ENCODE data around the gene NT5C1B.

Gene NT5C1B

GRCh38 chr2:18550433-18550832, 38.9 kb downstream of the NT5C1B start:
- peak; percentile 43 for DNase-seq

GRCh38 chr2:18549083-18549482, 40.3 kb downstream of the NT5C1B start:
- no peak for DNase-seq

GRCh38 chr2:18548621-18549020, 40.7 kb downstream of the NT5C1B start:
- peak; percentile 52 for DNase-seq

GRCh38 chr2:18546567-18546966, 42.8 kb downstream of the NT5C1B start:
- no peak for DNase-seq

- DNase-seq = no peak
Measured at GRCh38 chr2:18545384-18545783, 44.0 kb downstream of the NT5C1B start.

GRCh38 chr2:18544171-18544570, 45.2 kb downstream of the NT5C1B start:
- no peak for DNase-seq

GRCh38 chr2:18540872-18541271, 48.5 kb downstream of the NT5C1B start:
- DNase-seq = no peak

- no peak for DNase-seq
Measured at GRCh38 chr2:18536697-18537096, 52.7 kb downstream of the NT5C1B start.

- no peak for DNase-seq
Measured at GRCh38 chr2:18536100-18536499, 53.3 kb downstream of the NT5C1B start.

- DNase-seq = no peak
Measured at GRCh38 chr2:18531194-18531593, 58.2 kb downstream of the NT5C1B start.

GRCh38 chr2:18527822-18528221, 61.5 kb downstream of the NT5C1B start:
- no peak for DNase-seq

- DNase-seq = no peak
Measured at GRCh38 chr2:18527326-18527725, 62.0 kb downstream of the NT5C1B start.

GRCh38 chr2:18526429-18526828, 62.9 kb downstream of the NT5C1B start:
- DNase-seq = no peak

- DNase-seq = no peak
Measured at GRCh38 chr2:18525852-18526251, 63.5 kb downstream of the NT5C1B start.

GRCh38 chr2:18525236-18525635, 64.1 kb downstream of the NT5C1B start:
- no peak for DNase-seq

GRCh38 chr2:18522484-18523146, 66.8 kb downstream of the NT5C1B start:
- DNase-seq = no peak

- DNase-seq = peak; percentile 85
Measured at GRCh38 chr2:18520451-18521425, 68.6 kb downstream of the NT5C1B start.

- no peak for DNase-seq
Measured at GRCh38 chr2:18519914-18520450, 69.4 kb downstream of the NT5C1B start.

- DNase-seq = no peak
Measured at GRCh38 chr2:18518116-18519111, 71.0 kb downstream of the NT5C1B start.

- peak; percentile 66 for DNase-seq
Measured at GRCh38 chr2:18517386-18517785, 72.0 kb downstream of the NT5C1B start.

GRCh38 chr2:18516112-18516511, 73.3 kb downstream of the NT5C1B start:
- peak; percentile 92 for DNase-seq

Measured in hematopoietic multipotent progenitor cell treated with erythropoietin and hydrocortisone succinate and interleukin-3 and kit ligand, for 4 days (in vitro differentiated cells).